ENCODE measurements around the gene ZNHIT3. TPM values are rescaled to one million over a fixed set of nuclear protein-coding genes. Genes with fewer than 3 reads are reported as not detected.
"Not testable (repeated sequence)": the region's sequence is repeated elsewhere in the genome, so short reads cannot be mapped to it uniquely, and the experiment has no call there.

Gene ZNHIT3
- 30.8 and 34.0 TPM in 2 replicates for total RNA-seq

- DNase-seq (ENCODE audit: extremely low read depth, low read depth, low spot score): peak; percentile 77
These were observed at the start of gene ZNHIT3 for GRCh38 chr17:36486204-36487194. ZNHIT3 (plus strand) TSS chr17:36486681; CDS start chr17:36486700, 19 bp downstream.

GRCh38 chr17:36441792-36442191 lies 44.7 kb upstream of the ZNHIT3 start:
- not testable (repeated sequence) for DNase-seq (ENCODE audit: extremely low read depth, low read depth, low spot score)

DNA sequence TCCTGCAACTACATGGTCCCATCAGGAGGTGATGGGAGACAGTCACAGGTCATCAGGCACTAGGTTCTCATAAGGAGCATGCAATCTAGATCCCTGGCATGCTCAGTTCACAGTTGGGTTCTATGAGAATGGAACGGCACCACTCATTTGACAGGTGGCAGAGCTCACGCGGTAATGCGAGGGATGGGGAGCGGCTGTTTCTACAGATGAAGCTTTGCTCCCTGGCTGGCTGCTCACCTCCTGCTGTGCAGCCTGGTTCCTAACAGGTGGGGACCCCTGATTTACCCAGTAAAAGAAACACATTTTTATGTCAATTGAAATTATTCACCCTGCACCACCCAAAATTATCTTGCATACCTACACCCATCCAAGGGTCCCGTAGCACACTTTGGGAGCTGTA lies 42.7 kb upstream of the ZNHIT3 start:
- DNase-seq (ENCODE audit: extremely low read depth, low read depth, low spot score): no peak

DNA sequence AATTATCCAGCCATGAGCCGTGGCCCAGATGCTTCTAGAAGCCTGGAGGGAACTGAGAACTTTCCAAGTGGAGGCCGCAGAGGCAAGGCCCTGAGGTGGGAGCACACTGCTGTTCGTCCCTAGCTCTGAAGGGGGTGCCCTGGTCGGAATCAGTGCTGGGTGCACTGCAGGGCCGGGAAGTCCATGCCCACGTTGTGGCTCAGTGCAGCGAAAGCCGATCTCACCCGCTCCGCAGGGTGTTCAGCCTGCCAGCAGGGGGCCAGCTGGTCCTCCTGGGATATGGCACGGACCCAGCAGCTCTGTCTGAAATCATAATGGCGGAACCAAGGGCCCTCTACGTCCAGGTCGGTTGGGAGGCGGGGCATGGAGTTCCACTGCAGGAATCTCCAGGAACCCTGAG lies 36.5 kb upstream of the ZNHIT3 start:
- DNase-seq (ENCODE audit: extremely low read depth, low read depth, low spot score): not testable (repeated sequence)

DNA sequence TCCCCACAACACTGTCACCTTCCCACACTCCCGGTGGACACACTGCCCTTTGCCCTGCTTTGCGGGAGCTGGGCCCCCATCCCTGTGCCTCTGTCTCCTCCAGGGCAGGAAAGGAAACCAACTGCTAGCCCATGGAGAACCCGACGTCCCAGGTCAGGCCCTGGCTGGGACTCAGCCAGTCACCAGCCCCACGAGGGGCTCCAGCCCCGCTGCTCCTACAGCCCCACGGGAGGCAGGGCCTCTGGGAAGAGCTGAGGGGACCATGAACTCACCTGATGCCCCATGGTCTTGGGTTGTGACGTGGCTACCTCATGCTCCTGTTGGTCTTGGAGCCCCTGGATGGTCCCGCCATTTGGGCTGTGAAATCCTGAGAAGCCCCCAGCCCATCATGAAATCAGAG lies 33.6 kb upstream of the ZNHIT3 start:
- not testable (repeated sequence) for DNase-seq (ENCODE audit: extremely low read depth, low read depth, low spot score)

- not testable (repeated sequence) for DNase-seq (ENCODE audit: extremely low read depth, low read depth, low spot score)
These were observed 28.8 kb upstream of the ZNHIT3 start for GRCh38 chr17:36457701-36458100.

DNA sequence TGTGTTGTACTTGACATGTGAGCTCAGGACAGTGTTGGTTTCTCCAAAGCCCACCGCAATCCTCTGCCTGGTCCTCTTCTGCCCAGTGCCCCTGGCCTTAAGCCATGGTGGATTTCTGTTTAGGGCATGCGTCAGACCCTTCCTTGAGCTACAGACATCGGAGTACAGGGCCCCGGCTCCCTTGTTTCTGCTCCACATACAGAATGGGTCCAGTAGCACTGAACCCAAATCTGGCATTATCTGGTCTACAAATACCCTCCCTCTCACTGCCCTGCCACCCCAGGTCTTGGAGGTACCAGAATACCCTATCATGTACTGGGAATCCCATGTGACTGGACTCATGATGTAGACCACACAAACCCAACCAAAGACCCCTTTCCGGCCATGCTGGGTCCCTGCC lies 27.4 kb upstream of the ZNHIT3 start:
- DNase-seq (ENCODE audit: extremely low read depth, low read depth, low spot score): no peak

GRCh38 chr17:36459601-36460000 lies 26.9 kb upstream of the ZNHIT3 start:
- no peak for DNase-seq (ENCODE audit: extremely low read depth, low read depth, low spot score)

DNA sequence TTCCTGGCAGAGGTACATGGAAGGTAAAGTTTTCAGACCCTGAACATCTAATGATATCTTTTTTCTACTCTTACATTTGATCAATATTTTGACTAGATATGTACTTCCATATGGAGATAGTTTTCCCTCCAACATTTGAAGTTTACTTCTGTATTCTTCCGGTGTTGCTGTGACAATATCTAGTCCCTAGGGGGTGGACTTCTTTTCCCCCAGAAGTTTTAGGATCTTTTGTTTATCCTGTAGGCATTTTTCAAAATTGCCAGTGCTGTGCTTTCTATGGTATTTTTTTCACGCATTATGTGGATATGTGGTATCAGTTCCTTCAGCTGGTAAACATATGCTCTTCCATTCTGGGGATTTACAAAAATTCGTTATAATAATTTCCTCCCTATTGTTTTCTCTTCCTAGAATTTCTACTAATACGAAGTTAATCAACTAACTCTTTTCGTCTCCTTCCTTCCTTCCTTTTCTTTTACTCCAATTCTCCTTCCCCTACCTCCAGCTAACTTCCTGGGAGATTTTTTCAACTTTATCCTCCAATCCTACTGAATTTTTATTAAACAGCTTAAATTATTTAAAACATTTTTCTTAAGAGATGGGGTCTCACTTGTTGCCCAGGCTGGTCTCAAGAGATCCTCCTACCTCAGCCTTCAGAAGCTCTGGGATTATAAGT lies 26.1 kb upstream of the ZNHIT3 start:
- DNase-seq (ENCODE audit: extremely low read depth, low read depth, low spot score): no peak

DNA sequence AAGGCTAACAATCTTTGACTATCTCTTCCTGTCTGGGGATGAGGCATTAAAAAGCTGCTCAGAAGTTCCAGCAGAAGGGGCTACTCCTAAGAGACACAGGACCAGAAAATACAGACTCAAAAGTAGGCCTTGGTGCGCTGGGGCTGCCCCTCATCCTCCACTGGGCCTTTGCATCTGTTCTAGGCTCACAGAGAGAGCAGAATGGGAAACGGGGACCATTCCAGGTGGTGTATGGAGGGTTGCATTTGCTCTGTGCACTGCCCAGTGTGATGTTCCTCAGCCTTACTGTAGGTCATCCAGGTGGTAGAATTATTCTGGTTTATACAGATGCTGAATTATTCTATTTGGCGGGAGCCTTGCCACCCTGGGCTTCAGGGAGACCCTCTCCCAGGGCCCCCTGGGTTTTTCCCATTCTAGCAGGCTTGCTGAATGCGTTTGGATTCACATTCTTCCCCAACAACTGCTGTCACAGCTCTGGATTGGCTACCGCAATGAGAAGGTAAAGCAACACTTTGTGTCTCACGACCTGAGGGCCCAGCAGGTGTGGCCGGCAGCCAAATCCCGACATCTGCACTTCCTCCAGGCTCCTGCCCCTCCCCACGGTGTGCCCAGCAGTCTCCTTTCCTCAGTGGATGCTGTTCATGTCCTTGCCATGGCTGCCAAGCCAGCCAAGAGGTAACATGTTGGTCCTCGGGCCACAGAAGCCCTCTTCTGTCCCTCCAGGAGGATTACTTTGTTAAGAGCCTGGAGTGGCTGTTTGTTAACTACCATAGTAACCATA lies 25.0 kb upstream of the ZNHIT3 start:
- DNase-seq (ENCODE audit: extremely low read depth, low read depth, low spot score): no peak

DNA sequence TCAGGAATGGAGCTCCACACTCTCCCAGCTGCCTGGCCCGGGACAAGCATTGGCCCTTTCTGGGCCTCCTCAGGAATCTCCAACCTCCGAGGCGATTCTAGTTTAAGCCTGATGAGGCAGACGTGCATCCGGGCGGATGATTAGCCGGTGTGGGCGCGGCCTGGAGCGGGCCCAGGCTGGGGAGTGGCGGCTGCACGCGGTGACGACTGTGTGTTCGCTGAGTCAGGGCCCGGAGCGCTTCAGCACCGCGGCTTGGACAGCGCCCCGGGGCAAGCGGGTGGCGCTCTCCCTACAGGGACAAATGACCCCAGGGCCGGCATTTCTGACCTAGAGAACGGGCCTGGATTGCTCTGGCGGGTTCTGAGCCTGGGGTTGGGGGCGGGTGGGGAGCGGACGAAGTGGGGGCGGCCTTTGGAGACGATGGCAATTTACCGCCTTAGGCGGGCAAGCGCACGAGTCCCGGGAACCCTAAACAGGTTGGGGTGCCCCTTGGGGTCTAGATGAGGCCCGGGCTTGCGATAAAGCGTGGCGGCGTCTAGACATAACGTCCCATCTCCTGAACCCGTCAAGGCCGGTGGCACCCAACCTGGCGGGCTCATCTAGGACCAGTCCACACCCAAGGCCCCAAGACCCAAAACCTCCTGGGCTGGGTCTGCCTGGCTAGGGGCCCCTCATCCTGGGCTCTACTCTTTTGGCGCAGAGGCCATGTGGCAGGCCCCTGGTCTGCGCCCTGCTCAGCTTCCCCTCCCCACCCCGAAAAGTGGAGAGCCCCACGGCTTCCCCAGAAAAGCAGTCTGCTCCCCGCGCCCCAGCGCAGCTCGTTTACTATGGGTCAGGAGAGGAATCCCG lies 22.3 kb upstream of the ZNHIT3 start:
- no peak for DNase-seq (ENCODE audit: extremely low read depth, low read depth, low spot score)

DNA sequence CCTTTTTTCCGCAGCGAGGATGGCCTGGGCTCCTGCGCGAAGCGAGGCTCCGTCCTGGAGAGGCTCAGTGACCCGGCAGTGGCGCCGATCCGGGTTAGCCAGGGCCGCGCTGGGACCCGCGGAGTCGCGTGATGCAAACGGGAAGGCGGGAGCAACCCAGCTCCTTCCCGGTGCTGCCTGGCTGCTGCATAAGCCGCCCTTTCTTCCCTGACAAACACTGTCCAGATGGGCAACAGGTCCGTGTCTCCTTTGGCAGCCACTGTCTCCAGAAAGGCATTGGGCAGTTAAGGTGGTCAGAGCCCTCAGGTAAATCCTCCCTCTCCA lies 21.8 kb upstream of the ZNHIT3 start:
- DNase-seq (ENCODE audit: extremely low read depth, low read depth, low spot score): no peak

- no peak for DNase-seq (ENCODE audit: extremely low read depth, low read depth, low spot score)
These were observed 17.4 kb upstream of the ZNHIT3 start for GRCh38 chr17:36468903-36469635.

DNA sequence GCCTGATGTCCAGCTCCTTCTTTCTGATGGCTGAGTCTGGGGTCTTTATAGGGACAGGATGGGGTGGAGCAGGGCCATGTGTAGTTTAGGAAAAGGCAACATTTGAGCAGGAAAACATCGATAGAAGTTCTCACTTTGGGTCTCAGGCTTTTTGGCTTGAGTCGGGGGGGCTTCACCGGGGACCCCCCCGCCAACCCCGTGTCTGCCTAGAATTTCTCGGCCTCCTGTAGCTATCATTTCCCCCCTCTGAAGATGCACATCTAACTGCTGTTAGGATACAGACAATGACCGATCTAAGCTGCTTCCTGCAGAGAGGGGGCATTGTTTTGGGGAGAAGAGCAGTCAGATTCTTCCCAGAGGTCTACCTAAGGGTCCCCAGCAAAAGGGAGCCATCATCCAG lies 16.7 kb upstream of the ZNHIT3 start:
- no peak for DNase-seq (ENCODE audit: extremely low read depth, low read depth, low spot score)

GRCh38 chr17:36470499-36470898 lies 16.0 kb upstream of the ZNHIT3 start:
- no peak for DNase-seq (ENCODE audit: extremely low read depth, low read depth, low spot score)

DNA sequence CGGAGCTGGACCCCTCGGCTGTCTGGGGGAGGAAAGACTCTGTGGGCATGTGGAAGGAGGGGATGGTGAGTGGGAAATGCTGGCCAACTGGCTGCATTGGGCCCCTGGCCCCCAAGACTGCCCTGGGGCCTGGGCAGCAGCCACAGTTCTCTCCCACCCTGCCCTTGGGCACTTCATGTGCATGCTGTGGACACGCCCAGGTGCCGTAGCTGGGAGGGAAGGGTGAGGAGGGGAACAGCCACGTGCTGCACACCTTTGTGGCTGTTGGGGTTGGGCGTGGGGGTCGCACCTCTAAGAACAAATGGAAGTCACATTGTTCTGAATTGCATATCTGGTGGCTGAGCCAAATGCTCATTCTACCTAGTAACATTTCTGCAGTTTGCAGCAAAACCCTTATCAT lies 11.9 kb upstream of the ZNHIT3 start:
- DNase-seq (ENCODE audit: extremely low read depth, low read depth, low spot score): no peak

DNA sequence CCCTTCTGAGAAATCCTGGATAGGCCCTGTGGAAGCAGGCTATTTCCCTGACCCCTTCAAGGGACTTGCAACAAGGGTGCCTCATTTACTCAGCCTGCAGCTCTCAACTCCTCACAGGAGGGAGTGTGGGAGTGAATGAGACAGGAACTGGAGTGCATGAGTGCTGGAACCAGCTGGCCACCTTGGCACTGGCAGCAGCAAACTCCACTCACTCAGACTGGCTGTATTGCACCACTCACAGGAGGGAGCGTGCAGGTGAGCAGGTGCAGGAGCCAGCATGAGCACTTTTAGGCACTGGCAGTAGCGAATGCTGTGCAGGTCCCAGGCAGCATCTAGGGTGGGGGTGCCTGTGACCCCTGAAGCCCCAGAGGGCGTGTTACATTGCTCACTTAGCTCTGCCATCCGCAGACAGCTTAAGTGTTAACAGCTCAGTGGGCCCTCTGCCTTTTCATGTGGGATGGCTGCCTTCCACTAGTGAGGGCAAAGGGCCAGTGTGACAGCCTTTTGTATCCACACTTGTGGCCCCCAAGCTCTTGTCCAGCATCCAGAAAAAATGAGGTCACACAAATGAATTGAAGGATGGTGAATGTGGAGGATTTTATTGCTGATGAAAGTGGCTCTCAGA lies 11.0 kb upstream of the ZNHIT3 start:
- no peak for DNase-seq (ENCODE audit: extremely low read depth, low read depth, low spot score)

- no peak for DNase-seq (ENCODE audit: extremely low read depth, low read depth, low spot score)
These were observed 4.7 kb upstream of the ZNHIT3 start for GRCh38 chr17:36481829-36482228.

Measured in glomerular endothelial cell (primary cell).